Neural progenitor cell (in vitro differentiated cells): ENCODE measurements around the gene WDR17. TPM values are rescaled to one million over a fixed set of nuclear protein-coding genes. Genes with fewer than 3 reads are reported as not detected.

Experiments used
- DNase-seq: peaks from one replicate; pipeline ENCODE4 v3.0.0-alpha.2; 2016; ENCODE audit warnings: low spot score
- H2AFZ ChIP-seq: fragments of 200-600 bp; sonication (generic); replicated peaks from 2 replicates; pipeline ENCODE4 v1.6.1; 2016; ENCODE audit warnings: antibody characterized with exemption
- H3F3A ChIP-seq: fragments of 200-600 bp; sonication (generic); 2 replicates; pipeline ENCODE4 v1.6.1; 2016; ENCODE audit warnings: antibody characterized with exemption, low read depth
- H3K27ac ChIP-seq: fragments of 200-600 bp; sonication (generic); 2 replicates; pipeline ENCODE4 v1.5.1; 2016; ENCODE audit warnings: mild to moderate bottlenecking
- H3K27me3 ChIP-seq: fragments of 200-600 bp; sonication (generic); 2 replicates; pipeline ENCODE4 v1.6.1; 2016; ENCODE audit warnings: mild to moderate bottlenecking, moderate library complexity
- H3K36me3 ChIP-seq: fragments of 200-600 bp; sonication (generic); 2 replicates; pipeline ENCODE4 v1.5.1; 2016
- H3K4me1 ChIP-seq: fragments of 200-600 bp; sonication (generic); 2 replicates; pipeline ENCODE4 v1.6.1; 2016; ENCODE audit warnings: mixed run types
- H3K4me2 ChIP-seq: fragments of 200-600 bp; sonication (generic); 2 replicates; pipeline ENCODE4 v1.6.1; 2016
- H3K4me3 ChIP-seq: fragments of 200-600 bp; sonication (generic); 2 replicates; pipeline ENCODE4 v1.5.1; 2016
- H3K79me2 ChIP-seq: fragments of 200-600 bp; sonication (generic); 2 replicates; pipeline ENCODE4 v1.6.1; 2016; ENCODE audit warnings: low read depth
- H3K9ac ChIP-seq: fragments of 200-600 bp; sonication (generic); 2 replicates; pipeline ENCODE4 v1.6.1; 2016
- H3K9me3 ChIP-seq: fragments of 200-600 bp; sonication (generic); 2 replicates; pipeline ENCODE4 v1.5.1; 2016; ENCODE audit warnings: low read depth
- H4K20me1 ChIP-seq: fragments of 200-600 bp; sonication (generic); 2 replicates; pipeline ENCODE4 v1.6.1; 2016; ENCODE audit warnings: low read depth
- H3K27ac Mint-ChIP-seq: 3 replicates; pipeline ENCODE4 v1.8.0; 2021; ENCODE audit warnings: mixed read lengths
- H3K27me3 Mint-ChIP-seq: 2 replicates; pipeline ENCODE4 v1.8.0; 2022; ENCODE audit warnings: low read depth, mild to moderate bottlenecking, inconsistent platforms, moderate library complexity, mixed read lengths; ENCODE audit not compliant: insufficient read depth
- H3K36me3 Mint-ChIP-seq: 3 replicates; pipeline ENCODE4 v1.8.0; 2021; ENCODE audit warnings: mixed read lengths
- H3K4me1 Mint-ChIP-seq: 3 replicates; pipeline ENCODE4 v1.8.0; 2021; ENCODE audit warnings: mixed read lengths
- H3K4me3 Mint-ChIP-seq: 3 replicates; pipeline ENCODE4 v1.8.0; 2021; ENCODE audit warnings: mild to moderate bottlenecking, moderate library complexity, mixed read lengths
- H3K9me3 Mint-ChIP-seq: 3 replicates; pipeline ENCODE4 v1.8.0; 2020; ENCODE audit warnings: mixed read lengths
- CTCF ChIP-seq: fragments of 200-600 bp; sonication (generic); IDR thresholded peaks from 2 replicates; pipeline ENCODE4 v1.5.1; 2017; ENCODE audit warnings: antibody characterized with exemption, mild to moderate bottlenecking
- EZH2 ChIP-seq: fragments of 200-600 bp; sonication (generic); IDR thresholded peaks from 2 replicates; pipeline ENCODE4 v1.6.1; 2017; ENCODE audit warnings: antibody characterized with exemption, mild to moderate bottlenecking, moderate library complexity
- EZH2phosphoT487 ChIP-seq: fragments of 200-600 bp; sonication (generic); IDR thresholded peaks from 2 replicates; pipeline ENCODE4 v1.6.1; 2017; ENCODE audit warnings: antibody characterized with exemption
- total RNA-seq: library from RNA; depleted of rRNA; stranded (reverse); fragments of >200 nt; gene quantifications from 2 replicates; pipeline ENCODE4 v1.2.3, GENCODE V29; 2015; ENCODE audit warnings: low replicate concordance

Gene WDR17
- total RNA-seq, 1 donor from 2014 or later: 9.1 TPM

GRCh38 chr4:176054942-176055341, 10.7 kb upstream of the WDR17 start:
- no peak overlapping the region for H3K9ac ChIP-seq
- H3K27me3 Mint-ChIP-seq: peaks cover 2% of the 10 kb centered on the region
- no peaks in the 10 kb centered on the region for H4K20me1 ChIP-seq
- H3K27me3 ChIP-seq: no peaks in the 10 kb centered on the region
- H3F3A ChIP-seq: no peaks in the 10 kb centered on the region
- TF ChIP-seq EZH2phosphoT487: no peak
- TF ChIP-seq EZH2: no peak
- TF ChIP-seq CTCF: peak; percentile 30
- H3K27ac Mint-ChIP-seq: no peak overlapping the region
- no peak overlapping the region for H3K4me2 ChIP-seq
- H3K36me3 ChIP-seq: no peaks in the 10 kb centered on the region
- no peak for DNase-seq
- no peaks in the 10 kb centered on the region for H3K79me2 ChIP-seq
- H2AFZ ChIP-seq: peak overlapping the region; percentile 15
- no peaks in the 10 kb centered on the region for H3K9me3 ChIP-seq
- H3K9me3 Mint-ChIP-seq: no peaks in the 10 kb centered on the region
- no peaks in the 10 kb centered on the region for H3K4me1 Mint-ChIP-seq
- no peaks in the 10 kb centered on the region for H3K36me3 Mint-ChIP-seq
- H3K4me3 Mint-ChIP-seq: no peak overlapping the region
- no peaks in the 10 kb centered on the region for H3K4me1 ChIP-seq
- H3K27ac ChIP-seq: no peak overlapping the region
- no peak overlapping the region for H3K4me3 ChIP-seq

GRCh38 chr4:176063718-176064117, 1.9 kb upstream of the WDR17 start:
- H2AFZ ChIP-seq: no peak overlapping the region
- H3K4me1 ChIP-seq: peaks cover 14% of the 10 kb centered on the region
- no peaks in the 10 kb centered on the region for H3K79me2 ChIP-seq
- no peak for DNase-seq
- peaks cover 6% of the 10 kb centered on the region for H3F3A ChIP-seq
- no peak overlapping the region for H3K27ac ChIP-seq
- Mint-ChIP-seq H3K36me3 (no peaks in the 10 kb centered on the region), H3K27me3 (no peaks in the 10 kb centered on the region), H3K27ac (no peak overlapping the region), H3K4me3 (no peak overlapping the region), H3K9me3 (no peaks in the 10 kb centered on the region), H3K4me1 (peaks cover 19% of the 10 kb centered on the region)
- no peaks in the 10 kb centered on the region for H3K9me3 ChIP-seq
- H3K9ac ChIP-seq: no peak overlapping the region
- H3K4me2 ChIP-seq: no peak overlapping the region
- H3K27me3 ChIP-seq: no peaks in the 10 kb centered on the region
- no peaks in the 10 kb centered on the region for H3K36me3 ChIP-seq
- H3K4me3 ChIP-seq: no peak overlapping the region
- TF ChIP-seq EZH2 (no peak), CTCF (no peak), EZH2phosphoT487 (no peak)
- no peaks in the 10 kb centered on the region for H4K20me1 ChIP-seq

GRCh38 chr4:176064539-176064938, 1.1 kb upstream of the WDR17 start:
- no peak overlapping the region for H3K4me2 ChIP-seq
- H3K9ac ChIP-seq: no peak overlapping the region
- peaks cover 6% of the 10 kb centered on the region for H3F3A ChIP-seq
- Mint-ChIP-seq H3K9me3 (no peaks in the 10 kb centered on the region), H3K4me1 (peaks cover 19% of the 10 kb centered on the region), H3K36me3 (no peaks in the 10 kb centered on the region), H3K4me3 (no peak overlapping the region), H3K27ac (no peak overlapping the region), H3K27me3 (no peaks in the 10 kb centered on the region)
- no peaks in the 10 kb centered on the region for H3K9me3 ChIP-seq
- H2AFZ ChIP-seq: no peak overlapping the region
- TF ChIP-seq EZH2: no peak
- TF ChIP-seq CTCF: no peak
- no peak for TF ChIP-seq EZH2phosphoT487
- no peak overlapping the region for H3K4me3 ChIP-seq
- no peak for DNase-seq
- peaks cover 14% of the 10 kb centered on the region for H3K4me1 ChIP-seq
- no peaks in the 10 kb centered on the region for H3K27me3 ChIP-seq
- H3K36me3 ChIP-seq: no peaks in the 10 kb centered on the region
- H3K79me2 ChIP-seq: no peaks in the 10 kb centered on the region
- H3K27ac ChIP-seq: no peak overlapping the region
- H4K20me1 ChIP-seq: no peaks in the 10 kb centered on the region
